Measurements from ENCODE around the gene PLVAP.

DNA sequence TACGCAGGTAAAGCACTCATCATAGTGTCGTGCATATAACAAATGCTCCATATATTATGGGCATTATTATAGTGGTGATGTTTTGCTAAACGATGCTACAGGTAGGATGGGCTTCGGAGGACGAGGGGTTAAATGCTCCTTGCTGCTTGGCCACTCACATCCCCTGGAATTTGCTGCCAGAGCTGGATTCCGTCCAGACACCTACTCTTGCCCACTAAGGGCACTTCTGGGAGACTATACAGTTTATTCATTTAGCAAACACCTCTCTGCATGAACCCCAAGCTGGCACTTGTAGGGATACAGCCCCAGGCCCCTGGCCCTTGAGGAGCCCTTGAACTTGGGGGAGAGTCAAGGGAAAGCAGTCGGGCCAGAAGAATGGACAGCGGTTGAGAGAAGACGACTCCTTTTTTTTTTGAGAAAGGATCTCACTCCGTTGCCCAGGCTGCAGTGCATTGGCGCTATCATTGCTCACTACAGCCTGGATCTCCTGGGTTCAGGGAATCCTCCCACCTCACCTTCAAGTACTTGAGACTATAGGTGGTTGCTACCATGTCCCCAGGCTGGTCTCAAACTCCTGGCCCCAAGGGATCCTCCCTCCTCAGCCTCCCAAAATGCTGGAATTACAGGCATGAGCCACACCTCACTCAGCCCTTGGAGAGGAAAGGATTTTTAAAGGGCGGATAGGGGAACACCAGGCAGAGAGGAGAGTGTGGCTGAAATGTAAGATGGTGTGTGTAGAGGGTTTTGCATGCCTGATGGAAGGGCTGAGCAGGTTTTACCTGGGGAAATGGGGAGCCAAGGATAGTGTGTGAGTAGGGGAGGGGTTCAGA is 72.5 kb downstream of the PLVAP start:
- TF ChIP-seq POLR2A (IDR thresholded peaks at IDR 0.05; ENCODE audit: low read length) (no peak), GATA1 (IDR thresholded peaks at IDR 0.05; ENCODE audit: low read depth, low read length) (no peak)

Data from erythroblast (primary cell).